ENCODE data around the gene PSMA5.
"Not testable (repeated sequence)": the region's sequence is repeated elsewhere in the genome, so short reads cannot be mapped to it uniquely, and the experiment has no call there.

The PSMA5 gene

DNA sequence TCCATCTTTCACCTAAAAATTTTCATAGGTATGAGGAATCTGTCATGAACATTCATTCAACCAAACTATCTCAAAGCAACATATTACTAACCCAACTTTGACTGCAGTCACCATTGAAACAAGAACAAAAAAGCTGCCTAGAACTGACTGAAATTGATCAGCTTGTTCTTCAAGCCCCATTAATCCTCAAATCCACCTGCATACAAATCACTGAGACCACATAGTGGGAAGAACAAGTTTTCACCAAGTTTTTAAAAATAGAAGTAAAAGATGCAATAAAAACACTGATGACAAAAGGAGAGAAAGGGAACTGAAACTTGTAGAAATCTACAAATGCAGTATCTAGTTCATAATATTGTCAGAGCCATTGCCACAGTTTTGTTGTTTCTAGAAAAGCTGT, 34.6 kb downstream of the PSMA5 start:
- DNase-seq: no peak

DNA sequence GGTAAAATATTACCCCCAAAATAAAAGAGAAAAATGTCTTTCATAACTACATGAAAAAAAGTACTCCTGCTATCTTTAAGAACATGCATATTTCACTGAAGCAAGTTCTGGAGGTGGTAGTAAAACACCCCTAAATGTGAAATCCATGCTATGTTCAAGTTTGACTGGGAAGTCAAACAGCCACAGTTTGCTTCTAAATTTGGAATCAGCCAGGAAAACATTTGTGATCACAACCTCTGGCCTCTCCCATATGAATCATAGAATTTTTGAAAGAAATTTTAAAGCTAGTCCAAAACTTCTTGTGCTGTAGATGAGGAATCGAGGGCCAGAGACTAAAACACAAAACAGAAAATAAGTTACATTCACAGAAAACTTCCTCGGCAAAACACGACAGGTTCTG, 35.1 kb downstream of the PSMA5 start:
- no peak for DNase-seq

DNA sequence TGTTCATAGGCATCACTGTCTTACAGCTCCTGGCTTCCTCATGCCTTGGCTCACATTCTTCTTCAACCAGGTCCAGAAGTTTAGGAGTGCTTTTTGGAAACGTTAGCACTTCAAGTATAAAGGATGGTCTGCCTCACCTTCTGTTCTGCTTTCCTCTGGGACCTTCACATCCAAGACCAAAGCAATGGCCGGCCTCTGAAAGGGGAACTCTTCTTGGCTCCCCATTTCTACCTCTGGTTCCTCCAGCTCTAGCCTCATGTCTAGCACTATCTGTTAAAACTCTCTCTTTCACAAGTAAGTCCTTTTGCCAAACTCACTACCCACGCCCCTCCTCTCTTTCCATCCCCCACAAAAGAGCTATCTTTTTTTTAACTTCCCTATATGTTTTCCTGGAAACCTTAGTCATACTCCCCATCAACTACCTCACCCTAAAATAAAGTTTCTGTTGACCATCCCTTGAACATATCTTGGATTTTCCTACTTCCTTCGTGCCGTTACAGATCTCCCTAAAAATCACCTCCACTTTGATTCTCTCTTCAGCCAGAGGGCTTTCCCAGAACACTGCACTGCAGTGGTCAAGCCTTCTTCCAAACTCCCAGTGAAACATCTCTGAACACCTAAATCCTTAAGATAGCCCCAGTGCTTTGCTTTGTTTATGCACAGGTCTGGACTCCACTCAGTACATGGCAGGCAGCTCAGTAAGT, 36.5 kb downstream of the PSMA5 start:
- peak; percentile 52 for DNase-seq

DNA sequence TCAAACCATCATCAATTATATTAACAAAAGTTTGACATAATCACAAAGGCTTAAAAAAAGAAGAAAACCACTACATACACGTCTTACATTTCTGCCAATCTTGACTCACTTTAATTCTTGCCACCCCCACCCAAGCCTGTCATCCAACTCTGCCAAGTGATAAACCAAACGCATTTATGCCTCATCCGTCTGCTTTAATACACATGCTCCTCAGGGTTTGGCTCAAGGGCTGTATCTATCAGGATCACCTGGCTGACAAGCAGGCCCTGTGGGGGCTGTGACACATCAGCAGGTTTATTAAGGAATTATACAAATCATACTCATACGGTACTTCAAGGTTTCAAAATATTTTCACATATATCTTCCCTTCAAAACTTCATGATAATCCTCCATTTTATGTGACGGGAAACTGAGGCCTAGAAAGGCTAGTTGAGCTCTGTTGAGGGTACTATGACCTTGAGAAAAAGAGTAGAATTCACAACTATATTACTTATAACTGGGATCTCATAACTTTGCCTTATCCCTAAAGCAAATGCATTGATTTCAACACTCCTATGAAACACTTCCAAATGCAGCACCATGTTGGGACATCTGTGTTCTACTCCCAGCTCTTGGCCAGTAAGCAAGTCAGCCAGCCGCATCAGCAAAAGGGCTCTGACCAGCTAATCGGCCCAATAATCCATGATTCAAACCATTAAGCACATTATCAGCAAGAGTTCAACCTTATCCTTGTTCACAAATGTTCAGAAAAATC, 37.2 kb downstream of the PSMA5 start:
- no peak for DNase-seq

DNA sequence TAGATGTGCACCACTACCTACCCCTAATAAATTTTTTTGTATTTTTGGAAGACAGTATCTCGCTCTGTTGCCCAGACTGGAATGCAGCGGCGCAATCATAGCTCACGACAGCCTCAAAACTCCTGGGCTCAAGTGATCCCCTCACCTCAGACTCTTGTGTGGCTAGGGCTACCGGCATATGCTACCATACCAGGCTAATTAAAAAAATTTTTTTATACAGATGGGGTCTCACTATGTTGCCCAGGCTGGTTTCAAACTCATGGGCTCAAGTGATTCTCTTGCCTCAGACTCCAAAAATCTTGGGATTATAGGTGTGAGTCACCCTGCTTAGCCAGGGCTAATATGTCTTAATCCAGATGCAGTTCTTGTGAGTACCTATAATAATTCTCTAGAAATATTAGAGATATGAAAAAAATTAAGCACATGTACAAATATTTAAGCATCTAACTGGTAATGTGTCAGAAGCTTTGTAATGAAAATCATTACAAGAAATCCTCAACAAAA, 38.0 kb downstream of the PSMA5 start:
- DNase-seq: no peak

DNA sequence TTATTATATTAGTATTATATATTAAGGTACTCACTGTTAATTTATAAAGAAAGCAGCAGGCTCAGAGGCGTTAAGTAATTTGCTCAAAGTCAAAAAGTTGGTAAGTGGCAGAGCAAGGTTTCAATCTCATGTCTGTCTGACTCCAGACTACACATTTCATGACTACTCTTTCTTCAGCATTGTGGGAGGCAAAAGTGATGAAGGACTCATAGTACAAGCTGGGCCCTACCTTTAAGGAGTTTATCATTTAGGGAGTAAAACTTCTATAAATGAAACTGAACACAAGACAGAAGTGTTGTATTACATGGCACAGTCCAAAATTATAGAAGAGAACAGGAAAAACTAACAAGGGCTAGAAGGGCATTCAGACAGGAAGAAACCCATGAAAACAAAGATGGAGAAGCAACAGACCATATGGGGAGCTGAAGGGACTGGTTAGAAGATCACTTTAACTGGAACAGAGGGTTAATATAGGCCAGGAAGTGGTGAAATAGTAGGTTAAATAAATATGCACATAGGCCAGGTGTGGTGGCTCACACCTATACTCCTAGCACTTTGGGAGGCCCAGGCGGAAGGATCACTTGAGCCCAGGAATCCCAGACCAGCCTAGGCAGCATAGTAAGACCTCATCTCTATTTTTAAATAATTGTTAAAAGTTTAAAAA, 40.1 kb downstream of the PSMA5 start:
- no peak for DNase-seq

DNA sequence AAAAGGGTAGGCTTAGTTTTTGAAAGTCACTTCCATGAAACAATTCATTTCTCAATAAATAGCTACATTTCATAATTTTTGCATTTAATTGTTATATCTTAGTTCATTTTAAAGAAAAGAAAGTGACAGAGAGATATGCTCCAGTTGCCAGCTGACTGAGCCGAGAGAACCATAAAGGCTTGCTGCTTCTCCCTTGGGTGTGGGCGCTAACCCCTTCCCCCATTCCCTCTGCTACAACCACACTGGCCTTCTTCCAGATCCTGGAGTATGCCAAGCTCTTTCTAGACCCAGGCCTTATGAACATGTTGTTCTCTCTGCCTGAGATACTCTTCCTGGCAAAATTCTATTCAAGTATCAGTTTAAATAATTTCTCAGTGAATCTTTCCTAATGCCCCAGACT, 40.8 kb downstream of the PSMA5 start:
- no peak for DNase-seq

DNA sequence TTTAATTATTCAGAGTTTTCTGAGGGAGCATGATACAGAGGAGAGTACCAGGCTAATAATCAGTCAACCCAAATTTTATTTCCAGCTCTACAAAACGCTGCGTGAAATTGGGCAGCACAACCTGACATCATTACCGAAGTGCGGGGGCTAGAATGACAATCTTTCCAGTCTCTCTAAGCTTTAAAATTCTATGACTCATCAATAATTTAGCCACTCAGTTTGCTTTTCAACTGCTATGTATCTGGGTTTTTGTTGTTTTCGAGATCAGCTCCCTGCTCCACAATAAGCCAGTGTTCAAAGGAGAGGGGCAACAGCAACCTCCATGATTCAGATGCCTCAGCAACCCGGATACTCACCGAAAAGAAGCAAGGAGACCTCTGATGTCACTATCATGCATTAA, 42.4 kb downstream of the PSMA5 start:
- no peak for DNase-seq

DNA sequence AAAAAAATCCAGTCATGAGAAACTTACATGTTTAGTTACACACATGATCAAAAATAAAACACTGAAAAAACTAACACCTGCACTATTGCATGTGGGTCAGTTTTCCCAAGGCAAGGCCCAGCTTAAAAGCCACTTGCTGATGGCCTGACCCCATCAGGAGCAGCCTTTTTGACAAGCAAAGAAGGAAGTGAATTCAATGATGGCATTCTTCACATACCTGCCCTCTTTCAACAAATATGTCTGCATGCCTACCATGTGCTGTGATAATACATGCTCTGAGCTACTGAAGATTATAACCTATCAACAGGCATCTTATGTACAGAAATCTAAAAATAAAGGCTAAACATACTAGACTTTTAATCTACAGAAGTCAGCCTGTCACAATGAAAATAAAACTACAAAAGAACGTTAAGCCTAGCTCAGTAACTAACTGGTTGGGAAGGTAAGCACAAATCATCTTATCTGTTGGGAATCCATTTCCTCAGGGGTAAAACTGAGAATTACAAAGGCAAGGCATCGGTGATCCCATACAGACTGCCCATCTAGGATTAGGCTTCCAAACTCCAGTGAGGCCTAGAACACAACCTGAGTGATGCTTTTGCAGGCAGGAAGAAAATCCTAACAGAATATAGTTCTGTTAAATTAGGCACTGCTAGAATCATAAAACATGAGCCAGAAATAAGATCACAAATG, 43.0 kb downstream of the PSMA5 start:
- no peak for DNase-seq

DNA sequence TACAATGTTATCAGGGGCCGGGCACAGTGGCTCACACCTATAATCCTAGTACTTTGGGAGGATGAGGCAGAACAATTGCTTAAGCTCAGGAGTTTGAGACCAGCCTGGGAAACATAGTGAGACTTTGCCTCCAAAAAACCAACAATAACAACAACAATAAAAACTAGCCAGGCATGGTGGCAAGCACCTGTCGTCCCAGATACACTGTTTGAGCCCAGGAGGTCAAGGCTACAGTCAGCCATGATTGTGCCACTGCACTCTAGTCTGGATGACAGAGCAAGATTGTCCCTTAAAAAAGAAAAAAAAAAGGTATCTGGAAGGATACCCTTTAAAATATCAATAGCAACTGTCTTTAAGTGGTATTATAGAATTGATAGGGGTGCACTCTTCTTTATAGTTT, 44.7 kb downstream of the PSMA5 start:
- no peak for DNase-seq

DNA sequence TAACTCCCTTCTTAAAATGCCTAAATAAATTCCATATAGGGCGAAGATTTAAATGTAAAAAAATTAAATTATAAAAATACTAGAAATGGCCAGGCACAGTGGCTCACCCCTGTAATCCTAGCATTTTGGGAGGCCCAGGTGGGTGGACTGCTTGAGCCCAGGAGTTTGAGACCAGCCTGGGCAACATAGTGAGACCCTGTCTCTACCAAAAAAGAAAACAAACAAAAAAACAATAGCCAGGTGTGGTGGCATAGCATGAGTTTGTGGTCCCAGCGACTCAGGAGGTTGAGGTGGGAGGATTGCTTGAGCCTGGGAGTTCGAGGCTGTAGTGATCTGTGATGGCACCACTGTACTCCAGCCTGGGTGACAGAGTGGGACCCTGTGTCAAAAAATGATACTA, 46.3 kb downstream of the PSMA5 start:
- DNase-seq: no peak

DNA sequence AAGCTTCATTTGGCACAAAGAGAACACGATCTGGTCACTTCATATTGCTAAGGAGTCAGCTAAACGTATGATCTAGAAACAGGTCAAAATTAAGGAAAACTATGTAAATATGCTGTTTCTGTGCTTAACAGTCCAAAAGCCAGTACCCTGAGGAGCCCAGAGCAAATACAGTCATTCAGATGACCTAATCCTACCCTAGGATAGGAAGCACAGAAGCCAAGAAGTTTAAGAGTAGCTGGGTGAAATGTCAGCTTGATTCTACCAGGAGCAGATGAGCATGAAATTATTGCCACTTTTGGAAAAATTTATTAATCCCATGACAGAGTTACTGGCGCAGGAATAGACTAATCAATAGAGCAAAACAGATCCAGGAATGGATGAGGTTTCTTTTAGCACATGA, 46.8 kb downstream of the PSMA5 start:
- DNase-seq: no peak

DNA sequence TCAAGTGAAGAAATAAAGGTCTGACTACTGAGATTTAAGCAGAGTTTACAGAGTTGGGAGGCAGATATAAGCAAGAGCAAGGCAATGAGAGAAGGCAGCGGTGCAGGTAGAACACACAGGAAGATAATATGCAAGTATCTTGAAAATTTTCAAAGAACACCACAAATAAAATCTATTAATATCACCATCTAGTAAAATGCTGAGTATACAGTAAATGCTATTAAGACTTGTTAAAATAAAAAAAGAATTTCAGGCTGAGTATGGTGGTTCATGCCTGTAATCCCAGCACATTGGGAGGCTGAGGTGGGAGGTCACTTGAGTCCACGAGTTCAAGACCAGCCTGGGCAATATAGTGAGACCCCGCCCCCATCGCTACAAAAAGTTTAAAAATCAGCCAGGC, 48.5 kb downstream of the PSMA5 start:
- DNase-seq: no peak

DNA sequence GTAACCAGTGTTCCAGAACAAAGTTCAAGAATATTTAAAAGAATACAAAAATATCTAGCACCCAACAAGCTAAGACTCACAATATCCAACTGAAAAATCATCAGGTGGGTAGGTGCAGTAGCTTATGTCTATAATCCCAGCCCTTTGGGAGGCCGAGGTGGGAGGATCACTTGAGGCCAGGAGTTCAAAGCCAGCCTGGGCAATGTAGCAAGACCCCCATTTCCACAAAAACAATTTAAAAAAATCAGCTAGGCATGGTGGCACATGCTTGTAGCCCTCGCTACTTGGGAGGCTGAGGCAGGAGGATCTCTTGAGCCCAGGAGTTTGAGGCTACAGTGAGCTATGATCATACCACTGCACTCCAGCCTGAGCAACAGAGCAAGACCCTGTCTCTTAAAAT, 52.6 kb downstream of the PSMA5 start:
- DNase-seq: not testable (repeated sequence)

DNA sequence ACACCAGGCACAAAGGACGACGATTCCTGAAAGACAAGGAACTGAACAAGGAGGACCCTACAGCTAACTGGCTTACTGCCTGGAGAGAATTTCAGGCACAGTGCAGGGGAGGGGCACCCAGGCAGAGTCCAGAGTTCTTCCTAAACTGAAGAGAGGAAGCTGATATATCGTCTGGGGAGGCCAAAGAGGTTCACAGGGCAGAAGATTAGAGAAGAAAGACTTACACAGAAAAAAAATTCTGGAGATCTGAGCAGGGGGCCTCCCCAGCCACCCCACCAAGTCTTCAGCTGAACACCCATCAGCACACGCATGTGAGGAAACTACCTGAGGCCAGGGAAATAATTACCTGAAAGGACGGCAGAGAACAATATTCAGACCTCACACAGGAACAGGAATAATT, 53.1 kb downstream of the PSMA5 start:
- DNase-seq: no peak

DNA sequence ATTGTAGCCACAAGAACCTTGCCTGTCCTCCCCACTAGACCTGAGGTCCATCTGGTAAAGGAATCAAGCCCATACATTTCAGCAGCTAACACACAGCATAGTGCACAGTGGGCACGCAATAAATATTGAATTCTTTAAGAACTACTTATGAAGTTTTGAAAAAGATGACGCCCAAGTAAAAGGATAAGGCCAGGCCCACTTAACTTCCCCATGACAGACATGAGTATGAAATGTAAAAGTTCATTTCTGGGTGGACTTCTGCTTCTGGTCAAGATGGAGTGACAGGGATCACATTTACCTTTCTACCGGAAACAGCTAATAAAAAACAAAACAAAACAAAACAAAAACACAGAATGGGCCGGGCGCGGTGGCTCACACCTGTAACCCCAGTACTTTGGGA, 54.0 kb downstream of the PSMA5 start:
- DNase-seq: no peak

DNA sequence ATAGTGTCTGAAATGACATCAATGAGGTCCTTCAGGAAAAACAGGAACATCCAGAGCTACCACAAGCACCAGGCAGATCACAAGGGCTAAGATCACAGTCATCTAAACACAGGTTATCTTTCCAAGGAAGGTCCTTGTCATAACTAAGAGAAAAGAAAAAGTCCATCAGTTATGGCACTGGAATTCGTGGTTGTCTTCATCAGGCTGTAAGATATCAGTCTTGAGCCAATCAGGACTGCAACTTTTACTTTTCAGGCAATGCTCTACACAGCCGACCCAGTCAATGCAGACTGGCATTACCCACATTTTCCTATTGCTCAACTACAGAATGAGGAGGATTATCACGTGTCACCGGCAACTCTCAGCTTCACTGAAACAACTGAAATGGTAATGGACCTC, 54.9 kb downstream of the PSMA5 start:
- DNase-seq: peak; percentile 59

DNA sequence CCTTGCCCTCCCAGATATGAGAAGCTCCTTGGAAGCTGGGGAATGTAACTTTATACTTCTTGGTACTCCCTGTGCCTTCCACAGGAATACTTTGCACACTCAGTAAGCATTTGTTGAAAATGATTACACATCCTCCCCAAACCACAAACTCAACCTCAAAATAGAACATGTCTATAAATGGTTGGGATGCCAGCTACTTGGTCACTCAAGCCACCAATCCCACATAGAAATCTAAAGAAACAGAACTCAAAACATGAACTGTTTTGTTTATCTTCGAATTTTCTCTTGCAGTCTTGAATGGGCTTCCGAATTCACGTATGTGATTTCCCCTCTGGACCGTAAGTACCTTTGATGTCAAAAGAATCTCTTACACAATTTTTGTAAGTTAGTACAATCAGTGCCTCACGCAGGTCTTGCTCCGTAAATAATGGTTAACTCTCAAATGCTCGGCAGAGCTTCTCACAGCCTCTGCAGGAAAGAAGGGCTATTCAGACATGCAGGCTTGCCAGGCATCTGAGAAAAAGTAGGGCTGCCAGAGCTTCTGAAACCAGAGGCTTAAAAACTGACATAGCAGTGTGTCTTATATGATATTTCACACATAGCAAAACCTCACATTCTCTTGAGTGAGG, 55.4 kb downstream of the PSMA5 start:
- DNase-seq: peak; percentile 16

DNA sequence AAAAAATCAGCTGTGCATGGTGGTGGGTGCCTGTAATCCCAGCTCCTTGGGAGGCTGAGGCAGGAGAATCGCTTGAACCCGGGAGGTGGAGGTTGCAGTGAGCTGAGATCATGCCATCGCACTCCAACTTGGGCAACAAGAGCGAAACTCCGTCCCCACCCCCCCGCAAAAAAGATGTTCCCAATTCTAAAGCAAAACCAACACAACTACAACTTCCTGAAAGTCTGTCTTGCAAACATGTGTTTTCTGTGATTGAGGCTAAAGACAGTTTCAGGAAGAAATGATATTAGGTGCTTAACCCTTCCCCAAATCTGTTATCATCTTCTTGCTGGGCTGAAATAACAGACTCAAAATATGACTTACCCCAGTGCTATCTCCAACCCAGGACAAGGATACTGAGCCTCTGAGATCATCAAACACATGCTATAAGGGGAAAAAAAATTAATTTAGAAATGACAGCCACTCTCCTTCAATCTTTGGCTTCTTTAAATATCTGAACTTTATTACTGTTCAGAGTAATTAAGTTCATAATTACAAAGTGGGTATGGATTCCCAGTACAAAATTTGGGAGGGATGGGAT, 57.0 kb downstream of the PSMA5 start:
- no peak for DNase-seq

DNA sequence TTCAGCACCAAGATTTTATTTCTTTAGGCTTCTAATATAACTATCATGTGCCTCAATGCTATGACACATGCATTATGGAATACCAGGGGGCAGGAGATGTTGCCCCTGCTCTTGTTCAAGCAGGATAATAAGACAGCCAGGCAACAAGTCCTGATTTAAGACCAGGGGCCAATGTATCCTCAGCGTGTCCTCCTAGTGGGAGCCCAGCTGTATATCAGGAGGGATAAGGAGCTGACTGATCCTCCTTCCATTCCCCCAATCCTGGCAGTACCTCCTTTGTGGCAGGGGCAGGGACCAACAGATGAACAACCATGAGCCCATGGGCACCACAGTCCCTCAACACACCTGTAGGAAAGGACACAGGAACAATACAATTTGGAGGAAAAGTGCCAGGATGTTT, 57.8 kb downstream of the PSMA5 start:
- DNase-seq: no peak

DNA sequence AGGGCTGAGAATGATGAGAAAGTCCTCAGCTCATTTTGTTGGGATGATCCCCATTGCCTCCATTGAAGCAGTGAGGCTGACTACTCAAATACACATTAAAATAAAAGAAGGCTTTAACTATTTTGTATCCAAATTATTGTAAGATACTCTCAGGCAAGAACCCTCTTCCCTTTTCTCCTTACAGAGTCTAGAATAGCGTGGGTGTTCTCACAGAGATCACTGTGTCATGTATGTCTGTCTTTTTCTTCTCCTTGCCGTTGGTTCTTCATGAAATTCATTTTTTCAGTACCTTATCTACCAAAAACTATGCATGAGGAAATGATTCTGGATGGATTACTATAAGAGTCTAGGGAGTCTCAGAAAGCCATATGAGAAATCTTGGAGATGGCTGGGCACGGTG, 58.6 kb downstream of the PSMA5 start:
- no peak for DNase-seq

DNA sequence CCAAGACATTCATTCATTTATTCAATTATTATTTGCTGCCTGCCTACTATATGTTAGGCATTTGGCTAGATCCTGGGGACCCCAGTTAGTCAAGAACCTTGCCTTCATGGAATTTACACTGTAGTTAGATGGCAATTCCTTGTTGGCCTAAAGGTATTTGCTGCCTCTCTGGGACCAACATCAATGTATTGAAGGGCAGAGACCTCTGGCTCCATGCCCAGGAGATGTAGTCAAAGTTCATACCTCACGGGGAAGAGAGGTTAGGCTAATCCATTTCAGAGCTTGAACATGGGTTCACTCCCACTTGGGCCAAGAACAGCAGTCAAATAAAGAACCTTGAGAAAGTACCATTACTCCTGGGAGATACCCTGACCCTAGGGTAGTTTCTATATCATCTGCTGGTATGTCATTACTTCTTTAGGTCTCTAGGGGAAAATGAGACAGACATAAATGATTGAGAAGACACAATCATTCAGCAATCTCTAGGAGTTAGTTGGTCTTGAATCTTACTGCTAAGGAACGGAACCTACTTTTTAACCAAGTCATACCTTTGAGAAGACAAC, 60.5 kb downstream of the PSMA5 start:
- no peak for DNase-seq

All from GF-D8 (cell line).